Measurements from ENCODE around the gene RAI1. TPM values are rescaled to one million over a fixed set of nuclear protein-coding genes. Genes with fewer than 3 reads are reported as not detected.
A peak's percentile ranks its signal among the peaks of the same experiment; 100 is the strongest.

The RAI1 gene
- total RNA-seq, 1 donor from 2014 or later = 6.0 TPM

DNA sequence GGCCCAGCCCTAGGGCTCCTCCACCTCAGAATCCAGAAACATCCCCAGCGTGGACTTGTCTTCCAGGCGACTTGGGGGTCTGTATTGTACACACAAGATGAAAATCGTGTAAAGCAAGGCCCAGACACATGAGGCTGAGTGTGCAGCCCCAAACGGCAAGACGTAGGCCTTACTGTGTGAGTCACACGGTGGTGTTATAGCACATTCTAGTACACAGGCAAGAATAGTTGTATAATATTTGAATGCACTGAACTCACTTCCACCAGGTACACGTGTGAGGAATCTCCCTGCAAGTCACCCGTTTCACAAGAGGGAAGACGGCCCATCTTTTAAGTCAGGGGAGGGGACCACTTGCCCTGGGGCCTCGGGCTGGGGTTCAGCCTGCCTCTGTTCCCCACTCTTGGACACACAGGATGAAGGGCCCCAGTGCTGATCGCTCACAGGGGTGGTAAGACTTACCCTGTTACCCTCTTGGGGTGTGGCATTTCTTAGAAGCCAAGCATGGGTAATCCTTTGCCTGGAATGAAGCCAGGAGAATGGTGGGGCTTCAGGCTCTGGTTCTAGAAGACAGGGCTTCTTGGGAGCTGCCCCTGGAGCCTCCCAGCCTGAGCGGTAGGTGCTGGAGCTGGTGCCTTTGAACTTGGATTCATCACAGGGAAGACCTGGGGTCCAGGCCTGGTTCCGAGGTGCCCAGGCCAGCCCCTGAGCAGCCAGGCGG is 84.3 kb downstream of the RAI1 start:
- DNase-seq (ENCODE audit: low read depth in 2 of 2) = no peak

DNA sequence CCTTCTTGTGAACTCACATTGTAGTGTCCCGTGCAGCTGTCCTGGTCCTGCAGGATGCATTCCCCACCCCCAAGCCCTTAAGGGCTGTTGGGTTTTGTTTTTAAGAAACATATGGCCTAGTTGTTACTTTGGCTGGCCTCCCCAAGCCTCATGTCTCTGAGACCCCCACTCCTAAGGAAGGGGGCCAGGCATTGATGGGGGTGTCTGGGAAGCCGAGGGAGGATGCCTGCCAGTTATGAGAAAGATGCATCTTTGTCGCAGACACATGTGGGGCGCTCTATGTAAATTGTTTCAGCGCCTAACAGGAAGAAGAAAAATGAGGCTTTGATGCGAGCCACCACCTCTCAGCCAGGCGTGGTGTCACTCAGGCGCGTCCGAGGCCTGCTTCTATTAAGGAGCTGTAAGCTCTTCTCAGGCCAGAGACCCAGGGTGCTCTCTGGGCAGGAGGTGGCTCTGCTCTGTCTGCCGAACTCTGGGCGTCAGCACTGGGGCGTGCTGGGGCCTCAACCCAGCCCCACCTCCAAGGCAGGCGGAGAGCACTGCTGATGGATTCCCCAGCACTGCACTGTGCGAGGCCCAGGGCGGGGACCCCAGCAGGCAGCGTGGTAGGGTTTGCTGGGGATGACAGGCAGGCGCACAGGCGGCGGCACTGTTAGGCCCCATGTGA is 85.0 kb downstream of the RAI1 start:
- no peak for DNase-seq (ENCODE audit: low read depth in 2 of 2)

- no peak for DNase-seq (ENCODE audit: low read depth in 2 of 2)
Measured at GRCh38 chr17:17766744-17767120, 85.5 kb downstream of the RAI1 start.

- no peak for DNase-seq (ENCODE audit: low read depth in 2 of 2)
Measured at GRCh38 chr17:17767154-17767869, 86.1 kb downstream of the RAI1 start.

- DNase-seq (ENCODE audit: low read depth in 2 of 2) = no peak
Measured at GRCh38 chr17:17767887-17768418, 86.7 kb downstream of the RAI1 start.

DNA sequence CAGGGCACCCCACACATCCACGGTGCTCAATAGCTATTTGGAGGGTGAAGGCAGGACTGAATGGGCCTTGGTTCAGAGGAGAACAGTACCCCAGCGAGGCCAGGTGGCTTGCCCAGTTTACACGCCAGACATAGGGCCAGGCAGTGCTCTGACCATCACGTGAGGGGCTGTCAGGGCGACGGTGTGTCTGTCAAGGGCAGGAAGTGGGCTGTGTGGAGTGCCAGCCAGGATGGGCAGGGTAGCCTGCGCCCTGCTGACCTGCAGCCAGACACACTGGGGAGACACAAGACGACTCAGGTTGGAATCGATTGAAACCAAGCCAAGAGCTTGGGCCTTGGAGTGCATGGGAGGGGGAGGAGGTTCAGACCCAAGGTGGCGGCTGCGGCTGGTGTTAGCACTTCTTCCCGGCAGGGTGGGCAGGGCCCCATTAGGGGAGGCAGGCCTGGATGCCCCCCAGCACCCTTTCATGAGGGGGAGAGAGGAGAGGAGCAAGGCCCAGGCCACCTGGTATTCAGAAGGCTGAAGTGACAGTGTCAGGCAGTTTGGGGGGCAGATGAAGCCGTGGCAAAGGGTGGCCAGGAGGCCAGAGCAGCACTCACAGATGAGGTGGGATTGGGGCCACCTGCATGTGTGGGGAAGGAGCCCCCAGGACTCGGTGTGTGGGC is 87.3 kb downstream of the RAI1 start:
- peak in 1 of 2 donors; percentile 33 for DNase-seq (ENCODE audit: low read depth in 2 of 2)

DNA sequence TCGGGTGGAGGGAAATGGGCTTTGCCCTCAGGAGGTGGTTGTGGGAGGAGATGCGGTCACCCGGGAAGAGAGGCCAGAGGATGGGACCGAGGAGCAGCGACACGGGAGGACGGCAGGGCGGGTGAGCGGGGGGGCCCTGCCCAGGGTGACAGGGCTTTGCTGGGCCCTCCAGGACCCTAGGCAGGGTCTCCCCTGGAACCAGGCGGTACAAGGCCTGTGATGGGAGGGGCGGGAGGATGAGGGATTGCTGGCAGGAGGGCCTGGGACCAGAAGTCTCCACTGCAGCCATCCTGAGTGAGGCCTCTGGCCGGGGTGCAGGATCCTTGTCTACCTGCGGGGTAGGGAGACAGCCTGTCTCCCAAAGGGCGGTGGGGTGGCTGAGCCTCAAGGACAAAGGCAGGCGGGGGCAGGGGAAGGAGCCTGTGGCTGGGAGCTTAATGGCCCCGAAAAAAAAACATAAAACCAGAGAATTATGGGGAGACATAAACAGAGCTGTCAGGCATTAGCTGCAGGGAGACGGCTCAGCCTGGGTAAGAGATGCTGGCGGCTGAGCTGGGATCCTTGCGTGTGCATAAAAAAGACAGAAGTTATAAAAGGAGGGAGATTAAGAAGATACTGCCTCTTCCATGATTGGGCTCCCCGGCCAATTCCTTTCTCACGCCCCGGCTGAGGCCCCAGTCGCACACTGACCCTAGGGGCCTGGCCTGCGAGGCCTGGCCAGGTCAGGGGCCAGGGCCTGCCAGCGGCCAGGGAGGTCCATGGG is 88.8 kb downstream of the RAI1 start:
- DNase-seq (ENCODE audit: low read depth in 2 of 2) = no peak

DNA sequence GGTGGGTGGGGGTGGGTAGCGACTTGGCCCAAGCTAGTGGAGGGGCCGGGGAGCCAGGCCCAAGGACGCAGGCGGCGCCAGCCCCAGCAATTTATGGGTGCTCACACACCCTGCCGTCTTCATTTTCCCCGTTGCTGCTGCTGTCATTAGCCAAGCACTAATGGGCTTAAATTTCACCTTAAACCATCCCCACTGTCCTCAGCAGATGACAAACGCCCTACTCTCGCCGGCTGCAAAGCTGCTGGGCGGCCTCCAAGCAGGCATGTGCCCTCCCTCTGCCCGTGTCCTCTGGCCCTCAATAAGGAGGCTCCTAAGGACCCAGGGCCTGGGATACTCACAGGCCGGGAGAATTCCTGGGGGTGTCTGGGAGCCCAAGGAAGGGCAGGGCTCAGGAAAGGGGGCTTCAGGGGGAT is 89.4 kb downstream of the RAI1 start:
- no peak for DNase-seq (ENCODE audit: low read depth in 2 of 2)

DNA sequence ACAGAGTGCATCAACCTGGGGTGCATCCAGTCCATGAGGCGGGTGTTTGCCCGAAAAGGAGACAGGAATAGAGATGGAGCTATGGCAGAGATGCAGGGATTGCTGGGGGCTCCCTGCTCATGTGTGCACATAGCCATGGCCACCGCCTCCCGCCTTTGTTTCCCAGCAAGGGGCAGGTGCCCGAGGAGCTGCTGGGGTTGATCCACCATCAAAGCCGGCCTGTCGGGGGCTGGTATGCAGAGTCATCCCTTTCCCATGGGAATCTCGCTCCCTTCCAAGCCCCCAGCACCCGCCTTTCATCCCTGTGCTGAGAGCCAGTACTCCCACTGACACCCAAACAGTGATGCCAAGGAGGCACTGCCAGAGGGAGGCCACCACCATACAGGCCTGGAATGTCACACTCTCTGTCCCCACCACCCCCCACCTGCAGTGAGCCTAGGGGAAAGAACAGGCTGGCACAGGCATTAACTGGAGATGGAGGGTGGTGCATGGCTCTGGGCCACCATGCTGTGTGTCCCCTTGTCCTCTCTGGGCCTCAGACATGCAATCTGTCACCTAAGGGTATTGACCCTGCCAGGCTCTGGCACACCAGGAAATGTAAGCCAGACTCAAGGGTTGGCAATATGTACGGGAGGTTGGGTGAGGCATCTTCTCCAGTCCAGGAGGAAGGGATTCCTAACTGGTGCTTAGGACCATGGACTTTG is 90.4 kb downstream of the RAI1 start:
- no peak for DNase-seq (ENCODE audit: low read depth in 2 of 2)

DNA sequence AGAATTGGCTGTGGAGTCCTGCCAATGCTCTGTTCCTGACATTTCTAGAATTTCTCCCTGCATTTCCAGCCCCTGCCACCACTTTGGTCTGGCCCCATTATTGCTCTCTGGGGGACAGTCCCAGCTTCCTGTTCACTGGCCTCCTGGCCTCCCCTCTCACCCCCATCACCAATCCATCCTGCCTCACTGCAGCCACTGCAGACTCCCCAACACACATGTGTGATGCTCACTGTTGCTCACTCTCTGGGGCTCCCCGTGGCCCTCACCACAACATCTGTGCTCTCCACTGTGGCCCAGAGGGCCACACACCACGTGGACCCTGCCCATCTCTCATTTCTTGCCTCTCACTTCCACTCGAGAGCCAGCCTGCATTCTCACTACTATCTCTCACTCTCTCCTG is 91.0 kb downstream of the RAI1 start:
- no peak for DNase-seq (ENCODE audit: low read depth in 2 of 2)

DNA sequence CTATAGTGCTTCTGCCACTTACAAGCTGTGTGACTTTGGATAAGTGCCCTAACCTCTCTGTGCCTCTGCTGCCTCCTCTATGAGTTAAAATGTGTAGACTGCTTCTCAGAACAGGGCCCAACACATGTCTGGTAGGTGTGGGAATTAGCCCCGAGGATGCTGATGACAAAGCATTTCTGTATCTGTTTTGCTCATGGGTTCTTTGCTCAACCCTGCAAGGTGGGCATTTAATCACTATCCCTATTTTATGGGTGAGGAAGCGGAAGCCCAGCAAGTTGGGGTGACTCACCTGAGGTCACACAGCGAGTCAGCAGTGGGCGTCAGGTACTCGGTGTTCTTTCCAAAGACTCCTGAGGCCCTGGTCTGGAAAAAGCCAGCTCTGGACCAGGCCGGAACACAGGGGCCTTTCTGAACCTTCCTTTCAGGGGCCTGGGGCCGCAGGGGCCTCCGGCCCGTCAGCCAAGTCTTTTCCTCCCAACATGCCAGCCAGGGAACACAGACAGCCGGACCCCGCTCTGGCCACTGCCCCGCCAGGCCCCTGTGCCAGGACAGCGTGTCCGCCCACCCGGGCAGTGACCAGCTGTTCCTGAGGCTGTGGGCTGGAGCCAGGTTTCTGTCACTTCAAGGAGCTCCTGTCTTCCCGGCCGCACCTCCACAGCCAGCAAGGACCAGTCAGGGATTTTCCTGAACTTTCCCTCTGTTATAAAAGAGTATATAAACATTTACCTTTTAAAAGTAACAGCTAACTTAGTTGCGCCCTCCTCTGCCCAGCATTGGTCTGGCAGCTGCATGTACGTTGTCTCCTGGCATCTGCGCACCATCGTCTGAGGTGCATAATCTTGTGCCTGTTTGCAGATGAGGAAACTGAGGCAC is 93.0 kb downstream of the RAI1 start:
- DNase-seq (ENCODE audit: low read depth in 2 of 2) = peak; percentile 18 to 63

- DNase-seq (ENCODE audit: low read depth in 2 of 2) = no peak
Measured at GRCh38 chr17:17776889-17777288, 95.6 kb downstream of the RAI1 start.

GRCh38 chr17:17778308-17779014 is 97.2 kb downstream of the RAI1 start:
- no peak for DNase-seq (ENCODE audit: low read depth in 2 of 2)

GRCh38 chr17:17779015-17779611 is 97.9 kb downstream of the RAI1 start:
- DNase-seq (ENCODE audit: low read depth in 2 of 2) = no peak

DNA sequence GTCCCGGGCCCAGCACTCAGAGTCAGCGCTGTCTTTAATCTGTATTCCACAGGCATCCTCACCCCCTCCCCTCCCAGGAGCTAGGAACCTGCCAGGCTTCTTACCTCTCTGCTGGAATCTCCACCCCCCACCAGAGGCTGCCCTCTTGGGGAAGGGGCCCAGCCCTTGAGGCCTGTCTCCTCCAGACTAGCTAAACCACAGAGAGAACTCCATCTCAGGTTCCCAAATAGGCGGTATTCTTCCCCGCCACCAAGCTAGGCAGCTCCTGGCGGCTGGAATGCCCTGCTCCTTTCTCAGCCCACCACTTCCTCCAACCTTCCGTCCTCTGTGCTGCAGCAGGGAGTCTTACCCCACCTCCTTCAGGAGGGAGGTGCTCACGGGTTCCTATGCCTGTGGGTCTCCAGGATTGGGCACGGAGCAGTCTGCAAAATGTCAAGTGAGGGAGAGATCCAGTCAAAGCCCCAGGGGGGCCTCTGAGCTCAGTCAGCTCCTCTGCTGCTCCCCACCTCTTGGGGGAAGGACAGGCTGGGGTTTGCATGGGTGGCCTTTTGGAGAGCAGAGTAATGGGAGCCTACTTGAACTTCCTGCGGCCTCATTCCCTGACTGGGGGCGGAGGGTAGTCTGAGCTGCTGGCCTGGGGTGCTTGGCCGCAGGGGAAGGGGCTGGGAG is 99.8 kb downstream of the RAI1 start:
- no peak for DNase-seq (ENCODE audit: low read depth in 2 of 2)

DNA sequence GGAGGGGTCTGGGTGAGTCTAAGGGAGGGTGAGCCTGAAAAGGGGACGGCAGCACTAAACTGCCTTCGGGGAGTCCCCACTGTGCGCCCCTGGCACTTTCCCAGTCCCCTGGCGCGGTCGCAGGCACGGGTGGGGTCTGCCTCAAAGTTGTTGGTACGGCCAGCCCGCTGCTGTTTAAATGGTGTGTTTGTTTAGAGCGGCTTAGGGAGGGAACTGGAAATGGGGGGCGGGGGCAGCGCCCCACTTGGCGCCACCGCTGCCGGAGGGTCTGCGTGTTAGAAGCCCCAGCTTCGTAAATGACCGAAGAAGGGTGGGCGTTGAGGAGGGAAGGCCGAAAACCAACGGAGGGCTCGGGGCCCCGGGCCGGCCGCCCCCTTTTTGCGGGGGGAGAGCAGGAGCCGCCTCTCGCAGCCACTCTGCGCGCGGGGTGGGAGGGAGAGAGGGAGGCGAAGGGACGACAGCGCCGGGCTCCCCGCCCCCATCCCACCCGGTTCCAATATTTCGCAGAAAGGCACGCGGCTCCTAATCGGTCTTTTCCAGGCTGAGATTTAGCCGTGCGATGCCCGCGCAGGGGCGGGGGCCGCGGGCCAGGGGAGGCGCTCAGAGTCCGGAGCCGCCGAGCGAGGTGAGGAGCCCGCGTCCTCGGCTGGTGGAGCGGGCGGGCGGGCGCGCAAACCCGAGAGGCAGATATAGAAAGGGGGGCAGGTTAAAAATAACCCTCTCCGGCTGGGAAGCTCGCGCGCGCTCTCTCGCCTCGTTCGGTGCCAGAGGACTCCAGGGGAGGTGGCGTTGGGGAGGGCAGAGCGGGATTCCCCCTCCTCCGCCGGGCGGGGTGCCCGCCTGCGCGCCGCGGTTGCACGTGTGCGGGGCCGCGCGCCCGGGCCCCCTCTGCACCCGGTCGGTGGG is 100.6 kb downstream of the RAI1 start:
- peak in 1 of 2 donors; percentile 45 for DNase-seq (ENCODE audit: low read depth in 2 of 2)
